ENCODE data around the gene COX7A2. TPM values are rescaled to one million over a fixed set of nuclear protein-coding genes. Genes with fewer than 3 reads are reported as not detected.

Gene COX7A2
- total RNA-seq, 1 donor from 2014 or later: 128 TPM

GRCh38 chr6:75268121-75268987 lies 24.8 kb upstream of the COX7A2 start:
- DNase-seq (ENCODE audit: low read depth, low spot score): no peak

- DNase-seq (ENCODE audit: low read depth, low spot score): no peak
Measured at GRCh38 chr6:75267461-75267860, 23.9 kb upstream of the COX7A2 start.

GRCh38 chr6:75266716-75267291 lies 23.2 kb upstream of the COX7A2 start:
- no peak for DNase-seq (ENCODE audit: low read depth, low spot score)

- DNase-seq (ENCODE audit: low read depth, low spot score): no peak
Measured at GRCh38 chr6:75263401-75263750, 19.8 kb upstream of the COX7A2 start.

GRCh38 chr6:75262716-75263400 lies 19.3 kb upstream of the COX7A2 start:
- no peak for DNase-seq (ENCODE audit: low read depth, low spot score)

GRCh38 chr6:75261299-75261698 lies 17.7 kb upstream of the COX7A2 start:
- DNase-seq (ENCODE audit: low read depth, low spot score): no peak

- DNase-seq (ENCODE audit: low read depth, low spot score): no peak
Measured at GRCh38 chr6:75257343-75258087, 13.9 kb upstream of the COX7A2 start.

GRCh38 chr6:75250552-75250951 lies 7.0 kb upstream of the COX7A2 start:
- no peak for DNase-seq (ENCODE audit: low read depth, low spot score)

GRCh38 chr6:75249837-75250236 lies 6.2 kb upstream of the COX7A2 start:
- DNase-seq (ENCODE audit: low read depth, low spot score): no peak

- no peak for DNase-seq (ENCODE audit: low read depth, low spot score)
Measured at GRCh38 chr6:75246386-75246785, 2.8 kb upstream of the COX7A2 start.

GRCh38 chr6:75244063-75244584 lies 523 bp upstream of the COX7A2 start:
- no peak for DNase-seq (ENCODE audit: low read depth, low spot score)

GRCh38 chr6:75236630-75237029 lies 7.0 kb downstream of the COX7A2 start:
- no peak for DNase-seq (ENCODE audit: low read depth, low spot score)

- DNase-seq (ENCODE audit: low read depth, low spot score): no peak
Measured at GRCh38 chr6:75235271-75235670, 8.3 kb downstream of the COX7A2 start.

GRCh38 chr6:75234126-75234865 lies 9.3 kb downstream of the COX7A2 start:
- no peak for DNase-seq (ENCODE audit: low read depth, low spot score)

GRCh38 chr6:75233092-75233615 lies 10.4 kb downstream of the COX7A2 start:
- DNase-seq (ENCODE audit: low read depth, low spot score): no peak

GRCh38 chr6:75230484-75231325 lies 12.9 kb downstream of the COX7A2 start:
- DNase-seq (ENCODE audit: low read depth, low spot score): no peak

GRCh38 chr6:75224303-75224926 lies 19.2 kb downstream of the COX7A2 start:
- DNase-seq (ENCODE audit: low read depth, low spot score): no peak

GRCh38 chr6:75223428-75223827 lies 20.2 kb downstream of the COX7A2 start:
- DNase-seq (ENCODE audit: low read depth, low spot score): no peak

- no peak for DNase-seq (ENCODE audit: low read depth, low spot score)
Measured at GRCh38 chr6:75222261-75222660, 21.3 kb downstream of the COX7A2 start.

All from pulmonary artery endothelial cell (primary cell).